ENCODE measurements around the gene CFAP46.
"Not testable (repeated sequence)": the region's sequence is repeated elsewhere in the genome, so short reads cannot be mapped to it uniquely, and the experiment has no call there.

CFAP46 gene

GRCh38 chr10:132926777-132927650, 15.4 kb downstream of the CFAP46 start:
- no peak for DNase-seq (ENCODE audit: low read depth)

- no peak for DNase-seq (ENCODE audit: low read depth)
These were observed 16.3 kb downstream of the CFAP46 start for GRCh38 chr10:132926070-132926469.

- DNase-seq (ENCODE audit: low read depth): no peak
These were observed 16.8 kb downstream of the CFAP46 start for GRCh38 chr10:132925614-132926013.

- DNase-seq (ENCODE audit: low read depth): no peak
These were observed 17.3 kb downstream of the CFAP46 start for GRCh38 chr10:132925071-132925561.

GRCh38 chr10:132924046-132924952, 18.1 kb downstream of the CFAP46 start:
- DNase-seq (ENCODE audit: low read depth): no peak

- not testable (repeated sequence) for DNase-seq (ENCODE audit: low read depth)
These were observed 19.0 kb downstream of the CFAP46 start for GRCh38 chr10:132923384-132923783.

- DNase-seq (ENCODE audit: low read depth): no peak
These were observed 19.5 kb downstream of the CFAP46 start for GRCh38 chr10:132922872-132923271.

GRCh38 chr10:132921818-132922807, 20.3 kb downstream of the CFAP46 start:
- no peak for DNase-seq (ENCODE audit: low read depth)

- DNase-seq (ENCODE audit: low read depth): no peak
These were observed 21.3 kb downstream of the CFAP46 start for GRCh38 chr10:132921086-132921485.

GRCh38 chr10:132920101-132920925, 22.1 kb downstream of the CFAP46 start:
- no peak for DNase-seq (ENCODE audit: low read depth)

- DNase-seq (ENCODE audit: low read depth): no peak
These were observed 22.8 kb downstream of the CFAP46 start for GRCh38 chr10:132919374-132920100.

GRCh38 chr10:132918617-132919373, 23.6 kb downstream of the CFAP46 start:
- no peak for DNase-seq (ENCODE audit: low read depth)

GRCh38 chr10:132918264-132918616, 24.1 kb downstream of the CFAP46 start:
- no peak for DNase-seq (ENCODE audit: low read depth)

GRCh38 chr10:132916956-132917666, 25.3 kb downstream of the CFAP46 start:
- DNase-seq (ENCODE audit: low read depth): no peak

- DNase-seq (ENCODE audit: low read depth): no peak
These were observed 25.9 kb downstream of the CFAP46 start for GRCh38 chr10:132916421-132916841.

GRCh38 chr10:132915411-132915810, 27.0 kb downstream of the CFAP46 start:
- DNase-seq (ENCODE audit: low read depth): no peak

GRCh38 chr10:132914732-132915131, 27.6 kb downstream of the CFAP46 start:
- DNase-seq (ENCODE audit: low read depth): no peak

GRCh38 chr10:132913559-132914115, 28.7 kb downstream of the CFAP46 start:
- DNase-seq (ENCODE audit: low read depth): no peak
